Activated B cell treated with CpG ODN at 0.5 μM for 24 hours (primary cell): Measurements from ENCODE around the gene GOLIM4. TPM values are rescaled to one million over a fixed set of nuclear protein-coding genes. Genes with fewer than 3 reads are reported as not detected.

Experiments used
- ATAC-seq: fragments of 200-7000 bp; cut with Tn5 transposase; one replicate; pipeline ENCODE4 v1.10.0; 2021; ENCODE audit warnings: low read depth, mild to moderate bottlenecking, moderate library complexity
- CTCF ChIA-PET: fragments of 350-600 bp; sonication (Branson Sonifier 250); formaldehyde crosslinking; loops from one replicate; lab custom pipeline; 2021; ENCODE audit warnings: antibody characterized with exemption; lab: Charles Lee
- POLR2A ChIA-PET: fragments of 350-600 bp; sonication (Branson Sonifier 250); formaldehyde crosslinking; loops from one replicate; lab custom pipeline; 2021; ENCODE audit warnings: antibody characterized with exemption; lab: Charles Lee
- DNase-seq: peaks from one replicate; pipeline ENCODE4 v3.0.0; 2022
- H3K27ac Mint-ChIP-seq: one replicate; pipeline ENCODE4 v1.8.0; 2020; ENCODE audit warnings: mixed read lengths
- H3K27me3 Mint-ChIP-seq: one replicate; pipeline ENCODE4 v1.8.0; 2021; ENCODE audit warnings: mixed read lengths
- H3K36me3 Mint-ChIP-seq: one replicate; pipeline ENCODE4 v1.8.0; 2021; ENCODE audit warnings: low read depth, mixed read lengths
- H3K4me1 Mint-ChIP-seq: one replicate; pipeline ENCODE4 v1.8.0; 2021; ENCODE audit warnings: mixed read lengths
- H3K4me3 Mint-ChIP-seq: one replicate; pipeline ENCODE4 v1.8.0; 2020; ENCODE audit warnings: mild to moderate bottlenecking, mixed read lengths
- H3K9me3 Mint-ChIP-seq: one replicate; pipeline ENCODE4 v1.8.0; 2020; ENCODE audit warnings: mixed read lengths
- intact Hi-C: fragments of 100-400 bp; cut with micrococcal nuclease; formaldehyde crosslinking; loops from one replicate; pipeline ENCODE4 v1.15.1; 2024
- total RNA-seq: library from RNA; stranded (reverse); gene quantifications from 2 replicates; pipeline ENCODE4 v1.2.3, GENCODE V29; 2022
- TF ChIP-seq, protein P1 (sequence below): fragments of 200-600 bp; IDR thresholded peaks from one replicate; pipeline ENCODE4 v1.8.0; 2022; ENCODE audit warnings: antibody characterized with exemption, mild to moderate bottlenecking

GOLIM4 gene
- total RNA-seq, 1 donor from 2014 or later = 8.5 TPM

- intact Hi-C loops = no loop called here
- CTCF ChIA-PET = interaction anchor here (10.1 kb wide), 1 partner anchor 115 kb away, joined by 116 read pairs; no protein-coding TSS in a partner anchor
- Mint-ChIP-seq H3K4me1 (peaks cover 4% of the 10 kb centered on the region), H3K27ac (no peak overlapping the region), H3K9me3 (no peaks in the 10 kb centered on the region), H3K27me3 (no peaks in the 10 kb centered on the region), H3K36me3 (peaks cover 1% of the 10 kb centered on the region), H3K4me3 (no peak overlapping the region)
- POLR2A ChIA-PET = no interaction called here
- TF ChIP-seq, protein P1, sequence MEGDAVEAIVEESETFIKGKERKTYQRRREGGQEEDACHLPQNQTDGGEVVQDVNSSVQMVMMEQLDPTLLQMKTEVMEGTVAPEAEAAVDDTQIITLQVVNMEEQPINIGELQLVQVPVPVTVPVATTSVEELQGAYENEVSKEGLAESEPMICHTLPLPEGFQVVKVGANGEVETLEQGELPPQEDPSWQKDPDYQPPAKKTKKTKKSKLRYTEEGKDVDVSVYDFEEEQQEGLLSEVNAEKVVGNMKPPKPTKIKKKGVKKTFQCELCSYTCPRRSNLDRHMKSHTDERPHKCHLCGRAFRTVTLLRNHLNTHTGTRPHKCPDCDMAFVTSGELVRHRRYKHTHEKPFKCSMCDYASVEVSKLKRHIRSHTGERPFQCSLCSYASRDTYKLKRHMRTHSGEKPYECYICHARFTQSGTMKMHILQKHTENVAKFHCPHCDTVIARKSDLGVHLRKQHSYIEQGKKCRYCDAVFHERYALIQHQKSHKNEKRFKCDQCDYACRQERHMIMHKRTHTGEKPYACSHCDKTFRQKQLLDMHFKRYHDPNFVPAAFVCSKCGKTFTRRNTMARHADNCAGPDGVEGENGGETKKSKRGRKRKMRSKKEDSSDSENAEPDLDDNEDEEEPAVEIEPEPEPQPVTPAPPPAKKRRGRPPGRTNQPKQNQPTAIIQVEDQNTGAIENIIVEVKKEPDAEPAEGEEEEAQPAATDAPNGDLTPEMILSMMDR = no peak
- DNase-seq (no peak), ATAC-seq (no peak)
Observed at GRCh38 chr3:168051531-168052471, 43.9 kb downstream of the GOLIM4 start.

DNA sequence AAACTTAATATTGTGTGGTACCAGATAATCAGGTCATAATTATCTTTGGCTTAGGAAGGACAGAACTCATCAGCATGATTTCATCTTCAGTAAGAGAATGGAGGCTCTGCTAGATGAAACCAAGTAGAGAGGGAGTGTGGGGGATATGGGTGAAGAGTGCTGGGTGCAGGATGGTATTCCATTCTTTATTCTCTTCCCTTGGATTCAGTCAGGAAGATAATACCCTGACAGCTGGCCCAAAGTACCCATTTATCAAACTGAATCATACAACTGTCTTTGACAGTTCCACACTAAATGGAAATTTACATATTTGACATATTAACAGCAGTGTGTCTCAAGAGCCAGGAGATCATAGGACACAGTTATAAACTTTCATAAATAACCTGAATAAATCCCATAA, 44.7 kb downstream of the GOLIM4 start:
- ChIA-PET CTCF (interaction anchor here (10.1 kb wide), 1 partner anchor 116 kb away, joined by 116 read pairs; no protein-coding TSS in a partner anchor), POLR2A (no interaction called here)
- Mint-ChIP-seq H3K36me3 (peaks cover 1% of the 10 kb centered on the region), H3K27ac (no peak overlapping the region), H3K27me3 (no peaks in the 10 kb centered on the region), H3K4me1 (peaks cover 4% of the 10 kb centered on the region), H3K9me3 (no peaks in the 10 kb centered on the region), H3K4me3 (no peak overlapping the region)
- TF ChIP-seq, protein P1 = no peak
- intact Hi-C loops = no loop called here
- DNase-seq (no peak), ATAC-seq (no peak)

DNA sequence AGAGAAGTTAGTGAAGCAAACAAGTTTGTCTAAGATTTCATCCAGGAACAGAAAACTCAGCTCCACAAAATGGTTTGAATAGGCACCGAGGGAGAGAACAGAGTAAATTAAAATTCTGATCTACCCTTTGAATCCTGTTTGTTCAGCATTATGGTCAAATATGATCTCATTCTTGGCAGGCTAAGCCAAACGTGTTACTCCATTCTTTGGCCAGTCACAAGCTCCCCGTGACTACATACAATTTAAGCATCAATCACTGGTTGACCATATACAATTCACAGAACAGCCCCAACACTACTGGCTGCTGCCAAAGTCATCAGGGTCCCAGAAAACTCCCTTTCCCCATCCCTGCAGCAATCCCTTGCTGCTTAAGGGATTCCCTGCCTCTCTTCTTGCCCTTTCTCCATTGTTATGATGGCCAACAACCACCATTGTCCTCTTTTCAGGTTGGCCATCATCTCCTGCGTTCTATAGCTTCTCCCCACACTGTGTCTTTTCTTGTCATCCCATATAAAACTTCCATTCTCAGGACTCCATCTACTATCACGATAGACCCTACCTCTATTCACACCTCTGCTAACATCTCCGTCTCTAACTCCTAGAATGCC, 46.3 kb downstream of the GOLIM4 start:
- no peaks in the 10 kb centered on the region for H3K9me3 Mint-ChIP-seq
- intact Hi-C loops = no loop called here
- H3K27ac Mint-ChIP-seq = no peak overlapping the region
- ChIA-PET POLR2A (no interaction called here), CTCF (interaction anchor here (0.8 to 10.1 kb wide), 3 partner anchors 13 to 117 kb away, joined by 3 to 116 read pairs (median 5); no protein-coding TSS in a partner anchor)
- no peaks in the 10 kb centered on the region for H3K36me3 Mint-ChIP-seq
- H3K4me1 Mint-ChIP-seq = peaks cover 4% of the 10 kb centered on the region
- ATAC-seq (no peak), DNase-seq (no peak)
- H3K4me3 Mint-ChIP-seq = no peak overlapping the region
- TF ChIP-seq, protein P1 = no peak
- no peaks in the 10 kb centered on the region for H3K27me3 Mint-ChIP-seq

GRCh38 chr3:168048414-168049330, 47.1 kb downstream of the GOLIM4 start:
- DNase-seq = no peak
- no peak overlapping the region for H3K4me3 Mint-ChIP-seq
- POLR2A ChIA-PET = no interaction called here
- no peak overlapping the region for H3K27ac Mint-ChIP-seq
- H3K4me1 Mint-ChIP-seq = peaks cover 4% of the 10 kb centered on the region
- ATAC-seq = no peak
- CTCF ChIA-PET = interaction anchor here (0.8 to 10.1 kb wide), 7 partner anchors 14 to 798 kb away, joined by 3 to 116 read pairs (median 4); no protein-coding TSS in a partner anchor
- TF ChIP-seq, protein P1 = no peak
- H3K36me3 Mint-ChIP-seq = no peaks in the 10 kb centered on the region
- H3K27me3 Mint-ChIP-seq = no peaks in the 10 kb centered on the region
- no peaks in the 10 kb centered on the region for H3K9me3 Mint-ChIP-seq
- intact Hi-C loops = no loop called here
